SK-N-SH treated with all-trans-retinoic acid at 6 μM for 48 hours (cell line): ENCODE data around the gene BCL3.

Experiments used
- ARNTL ChIP-seq: fragments of 450-650 bp; formaldehyde crosslinking; IDR thresholded peaks from 2 replicates; pipeline ENCODE4 v1.5.0; 2020; ENCODE audit warnings: low read depth, mild to moderate bottlenecking, moderate library complexity, borderline replicate concordance
- PPARA ChIP-seq: fragments of 250-450 bp; sonication (Bioruptor Pico); IDR thresholded peaks from 2 replicates; pipeline ENCODE4 v1.5.0; 2020; ENCODE audit warnings: mild to moderate bottlenecking, borderline replicate concordance
- SNAI2 ChIP-seq: fragments of 250-450 bp; sonication (Bioruptor Pico); IDR thresholded peaks from 2 replicates; pipeline ENCODE4 v1.5.0; 2020; ENCODE audit warnings: mild to moderate bottlenecking, moderate library complexity
- ZNF70 ChIP-seq: fragments of 450-650 bp; formaldehyde crosslinking; IDR thresholded peaks from 2 replicates; pipeline ENCODE4 v1.5.0; 2020; ENCODE audit warnings: mild to moderate bottlenecking, moderate library complexity
- TF ChIP-seq, protein P1 (sequence below): fragments of 250-450 bp; sonication (Bioruptor Pico); IDR thresholded peaks from 2 replicates; pipeline ENCODE4 v1.5.1; 2020; ENCODE audit warnings: low read depth, mild to moderate bottlenecking, moderate library complexity
- TF ChIP-seq, protein P2 (sequence below): fragments of 250-450 bp; sonication (Bioruptor Pico); IDR thresholded peaks from 2 replicates; pipeline ENCODE4 v1.8.0; 2020; ENCODE audit warnings: mild to moderate bottlenecking, moderate library complexity, borderline replicate concordance
- TF ChIP-seq, protein P3 (sequence below): fragments of 250-450 bp; sonication (Bioruptor Pico); IDR thresholded peaks from 2 replicates; pipeline ENCODE4 v1.5.0; 2020; ENCODE audit warnings: mild to moderate bottlenecking, moderate library complexity

DNA sequence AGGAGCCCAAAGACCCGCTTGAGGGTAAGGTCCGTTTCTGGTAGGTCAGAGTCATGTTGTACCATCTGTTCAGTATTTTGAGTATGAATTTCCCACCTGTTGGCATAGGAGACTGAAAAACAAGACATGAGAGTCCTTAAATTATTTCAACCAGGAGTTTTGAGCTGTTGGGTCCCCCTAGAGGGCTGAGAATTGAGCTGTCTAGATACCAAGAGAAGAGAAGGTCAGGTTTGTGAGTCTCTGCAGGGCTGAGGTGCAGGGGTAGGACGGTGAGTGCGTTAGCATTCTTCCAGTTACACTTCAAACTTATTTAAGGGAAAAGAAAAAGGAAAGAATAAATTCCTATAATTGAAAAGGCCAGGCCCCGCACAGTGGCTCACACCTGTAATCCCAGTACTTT is 34.2 kb downstream of the BCL3 start:
- TF ChIP-seq, protein P1, sequence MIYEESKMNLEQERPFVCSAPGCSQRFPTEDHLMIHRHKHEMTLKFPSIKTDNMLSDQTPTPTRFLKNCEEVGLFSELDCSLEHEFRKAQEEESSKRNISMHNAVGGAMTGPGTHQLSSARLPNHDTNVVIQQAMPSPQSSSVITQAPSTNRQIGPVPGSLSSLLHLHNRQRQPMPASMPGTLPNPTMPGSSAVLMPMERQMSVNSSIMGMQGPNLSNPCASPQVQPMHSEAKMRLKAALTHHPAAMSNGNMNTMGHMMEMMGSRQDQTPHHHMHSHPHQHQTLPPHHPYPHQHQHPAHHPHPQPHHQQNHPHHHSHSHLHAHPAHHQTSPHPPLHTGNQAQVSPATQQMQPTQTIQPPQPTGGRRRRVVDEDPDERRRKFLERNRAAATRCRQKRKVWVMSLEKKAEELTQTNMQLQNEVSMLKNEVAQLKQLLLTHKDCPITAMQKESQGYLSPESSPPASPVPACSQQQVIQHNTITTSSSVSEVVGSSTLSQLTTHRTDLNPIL (CRISPR knock-in tag) = no peak
- no peak for TF ChIP-seq ZNF70 (CRISPR knock-in tag)
- TF ChIP-seq, protein P2, sequence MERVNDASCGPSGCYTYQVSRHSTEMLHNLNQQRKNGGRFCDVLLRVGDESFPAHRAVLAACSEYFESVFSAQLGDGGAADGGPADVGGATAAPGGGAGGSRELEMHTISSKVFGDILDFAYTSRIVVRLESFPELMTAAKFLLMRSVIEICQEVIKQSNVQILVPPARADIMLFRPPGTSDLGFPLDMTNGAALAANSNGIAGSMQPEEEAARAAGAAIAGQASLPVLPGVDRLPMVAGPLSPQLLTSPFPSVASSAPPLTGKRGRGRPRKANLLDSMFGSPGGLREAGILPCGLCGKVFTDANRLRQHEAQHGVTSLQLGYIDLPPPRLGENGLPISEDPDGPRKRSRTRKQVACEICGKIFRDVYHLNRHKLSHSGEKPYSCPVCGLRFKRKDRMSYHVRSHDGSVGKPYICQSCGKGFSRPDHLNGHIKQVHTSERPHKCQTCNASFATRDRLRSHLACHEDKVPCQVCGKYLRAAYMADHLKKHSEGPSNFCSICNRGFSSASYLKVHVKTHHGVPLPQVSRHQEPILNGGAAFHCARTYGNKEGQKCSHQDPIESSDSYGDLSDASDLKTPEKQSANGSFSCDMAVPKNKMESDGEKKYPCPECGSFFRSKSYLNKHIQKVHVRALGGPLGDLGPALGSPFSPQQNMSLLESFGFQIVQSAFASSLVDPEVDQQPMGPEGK (CRISPR knock-in tag) = no peak
- TF ChIP-seq SNAI2 (CRISPR knock-in tag) = no peak
- no peak for TF ChIP-seq ARNTL (CRISPR knock-in tag)
- TF ChIP-seq, protein P3, sequence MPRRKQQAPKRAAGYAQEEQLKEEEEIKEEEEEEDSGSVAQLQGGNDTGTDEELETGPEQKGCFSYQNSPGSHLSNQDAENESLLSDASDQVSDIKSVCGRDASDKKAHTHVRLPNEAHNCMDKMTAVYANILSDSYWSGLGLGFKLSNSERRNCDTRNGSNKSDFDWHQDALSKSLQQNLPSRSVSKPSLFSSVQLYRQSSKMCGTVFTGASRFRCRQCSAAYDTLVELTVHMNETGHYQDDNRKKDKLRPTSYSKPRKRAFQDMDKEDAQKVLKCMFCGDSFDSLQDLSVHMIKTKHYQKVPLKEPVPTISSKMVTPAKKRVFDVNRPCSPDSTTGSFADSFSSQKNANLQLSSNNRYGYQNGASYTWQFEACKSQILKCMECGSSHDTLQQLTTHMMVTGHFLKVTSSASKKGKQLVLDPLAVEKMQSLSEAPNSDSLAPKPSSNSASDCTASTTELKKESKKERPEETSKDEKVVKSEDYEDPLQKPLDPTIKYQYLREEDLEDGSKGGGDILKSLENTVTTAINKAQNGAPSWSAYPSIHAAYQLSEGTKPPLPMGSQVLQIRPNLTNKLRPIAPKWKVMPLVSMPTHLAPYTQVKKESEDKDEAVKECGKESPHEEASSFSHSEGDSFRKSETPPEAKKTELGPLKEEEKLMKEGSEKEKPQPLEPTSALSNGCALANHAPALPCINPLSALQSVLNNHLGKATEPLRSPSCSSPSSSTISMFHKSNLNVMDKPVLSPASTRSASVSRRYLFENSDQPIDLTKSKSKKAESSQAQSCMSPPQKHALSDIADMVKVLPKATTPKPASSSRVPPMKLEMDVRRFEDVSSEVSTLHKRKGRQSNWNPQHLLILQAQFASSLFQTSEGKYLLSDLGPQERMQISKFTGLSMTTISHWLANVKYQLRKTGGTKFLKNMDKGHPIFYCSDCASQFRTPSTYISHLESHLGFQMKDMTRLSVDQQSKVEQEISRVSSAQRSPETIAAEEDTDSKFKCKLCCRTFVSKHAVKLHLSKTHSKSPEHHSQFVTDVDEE (CRISPR knock-in tag) = no peak
- TF ChIP-seq PPARA (CRISPR knock-in tag) = no peak
